K562 (cell line): Measurements from ENCODE around the gene KRTAP5-11.
"Not testable (repeated sequence)": the region's sequence is repeated elsewhere in the genome, so short reads cannot be mapped to it uniquely, and the experiment has no call there.

Experiments used
- CBX3 ChIP-seq, 2 experiments: IDR thresholded peaks; 1 replicate in 1 of 2; 2 replicates in 1 of 2; pipeline ENCODE4 v1.6.1; 2012; ENCODE audit warnings: inconsistent platforms in 2 of 2, low read length in 2 of 2, borderline replicate concordance in 1 of 2, control low read depth in 1 of 2
- POLR2AphosphoS5 ChIP-seq: IDR thresholded peaks from 2 replicates; pipeline ENCODE4 v1.6.1; 2011; ENCODE audit warnings: mild to moderate bottlenecking, low read depth, low read length, moderate library complexity; ENCODE audit not compliant: control insufficient read depth, insufficient read depth
- RBBP5 ChIP-seq: fragments of 200-600 bp; sonication (generic); IDR thresholded peaks from 2 replicates; pipeline ENCODE4 v1.6.1; 2012; ENCODE audit warnings: borderline replicate concordance, mild to moderate bottlenecking, low read length, control low read depth, inconsistent platforms; ENCODE audit not compliant: insufficient read depth, poor library complexity, severe bottlenecking
- SIRT6 ChIP-seq: IDR thresholded peaks from one replicate; pipeline ENCODE4 v1.6.1; 2012; ENCODE audit warnings: low read depth, mild to moderate bottlenecking, control low read depth, inconsistent platforms, low read length, moderate library complexity
- SMARCA5 ChIP-seq: fragments of 450-650 bp; IDR thresholded peaks from 2 replicates; pipeline ENCODE4 v1.6.1; 2016
- ZC3H11A ChIP-seq: IDR thresholded peaks from 2 replicates; pipeline ENCODE4 v1.6.1; 2012; ENCODE audit warnings: low read depth, low read length, improper control_type of control experiment
- ZNF184 ChIP-seq: sonication (generic); formaldehyde crosslinking; IDR thresholded peaks from 2 replicates; pipeline ENCODE4 v1.5.0; 2020; ENCODE audit warnings: missing genetic modification reagents
- TF ChIP-seq, protein P1 (sequence below): sonication (generic); formaldehyde crosslinking; IDR thresholded peaks from 2 replicates; pipeline ENCODE4 v1.8.0; 2022; ENCODE audit warnings: mild to moderate bottlenecking, low read depth, missing genetic modification reagents
- TF ChIP-seq, protein P2 (sequence below): conservative IDR thresholded peaks from 2 replicates; pipeline ENCODE4 v1.6.1; 2011; ENCODE audit warnings: low read depth, mild to moderate bottlenecking, low read length; ENCODE audit not compliant: control insufficient read depth
- TF ChIP-seq, protein P3 (sequence below): sonication (generic); formaldehyde crosslinking; IDR thresholded peaks from 2 replicates; pipeline ENCODE4 v1.8.1; 2023; ENCODE audit warnings: mild to moderate bottlenecking, missing genetic modification reagents
- TF ChIP-seq, protein P4 (sequence below): sonication (generic); formaldehyde crosslinking; IDR thresholded peaks from 2 replicates; pipeline ENCODE4 v1.8.1; 2022; ENCODE audit warnings: missing genetic modification reagents

DNA sequence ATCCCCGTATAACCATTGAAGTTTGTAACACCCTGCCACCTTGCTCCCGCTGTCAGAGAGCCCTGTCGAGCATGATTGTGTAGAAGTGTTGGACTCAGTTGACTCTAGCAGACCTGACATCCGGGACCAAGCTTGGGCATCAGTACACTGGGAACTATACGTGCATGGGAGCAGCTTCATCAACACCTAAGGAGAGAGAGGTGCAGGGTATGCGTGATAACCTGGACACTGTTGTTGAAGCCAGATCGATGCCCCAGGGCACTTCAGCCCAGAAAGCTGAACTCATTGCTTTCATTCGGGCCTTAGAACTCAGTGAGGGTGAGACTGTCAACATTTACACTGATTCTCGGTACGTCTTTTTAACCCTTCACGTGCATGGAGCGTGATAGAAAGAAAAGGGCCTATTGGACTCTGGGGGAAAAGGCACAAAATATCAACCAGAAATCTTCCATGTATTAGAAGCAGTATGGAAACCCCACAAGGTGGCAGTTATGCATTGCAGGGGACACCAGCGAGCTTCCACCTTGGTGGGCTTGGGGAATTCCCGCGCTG lies 31.8 kb upstream of the KRTAP5-11 start:
- TF ChIP-seq, protein P1, sequence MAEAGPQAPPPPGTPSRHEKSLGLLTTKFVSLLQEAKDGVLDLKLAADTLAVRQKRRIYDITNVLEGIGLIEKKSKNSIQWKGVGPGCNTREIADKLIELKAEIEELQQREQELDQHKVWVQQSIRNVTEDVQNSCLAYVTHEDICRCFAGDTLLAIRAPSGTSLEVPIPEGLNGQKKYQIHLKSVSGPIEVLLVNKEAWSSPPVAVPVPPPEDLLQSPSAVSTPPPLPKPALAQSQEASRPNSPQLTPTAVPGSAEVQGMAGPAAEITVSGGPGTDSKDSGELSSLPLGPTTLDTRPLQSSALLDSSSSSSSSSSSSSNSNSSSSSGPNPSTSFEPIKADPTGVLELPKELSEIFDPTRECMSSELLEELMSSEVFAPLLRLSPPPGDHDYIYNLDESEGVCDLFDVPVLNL (CRISPR knock-in tag), result not testable (repeated sequence)
- TF ChIP-seq, protein P2, sequence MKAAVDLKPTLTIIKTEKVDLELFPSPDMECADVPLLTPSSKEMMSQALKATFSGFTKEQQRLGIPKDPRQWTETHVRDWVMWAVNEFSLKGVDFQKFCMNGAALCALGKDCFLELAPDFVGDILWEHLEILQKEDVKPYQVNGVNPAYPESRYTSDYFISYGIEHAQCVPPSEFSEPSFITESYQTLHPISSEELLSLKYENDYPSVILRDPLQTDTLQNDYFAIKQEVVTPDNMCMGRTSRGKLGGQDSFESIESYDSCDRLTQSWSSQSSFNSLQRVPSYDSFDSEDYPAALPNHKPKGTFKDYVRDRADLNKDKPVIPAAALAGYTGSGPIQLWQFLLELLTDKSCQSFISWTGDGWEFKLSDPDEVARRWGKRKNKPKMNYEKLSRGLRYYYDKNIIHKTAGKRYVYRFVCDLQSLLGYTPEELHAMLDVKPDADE, result not testable (repeated sequence)
- TF ChIP-seq, protein P3, sequence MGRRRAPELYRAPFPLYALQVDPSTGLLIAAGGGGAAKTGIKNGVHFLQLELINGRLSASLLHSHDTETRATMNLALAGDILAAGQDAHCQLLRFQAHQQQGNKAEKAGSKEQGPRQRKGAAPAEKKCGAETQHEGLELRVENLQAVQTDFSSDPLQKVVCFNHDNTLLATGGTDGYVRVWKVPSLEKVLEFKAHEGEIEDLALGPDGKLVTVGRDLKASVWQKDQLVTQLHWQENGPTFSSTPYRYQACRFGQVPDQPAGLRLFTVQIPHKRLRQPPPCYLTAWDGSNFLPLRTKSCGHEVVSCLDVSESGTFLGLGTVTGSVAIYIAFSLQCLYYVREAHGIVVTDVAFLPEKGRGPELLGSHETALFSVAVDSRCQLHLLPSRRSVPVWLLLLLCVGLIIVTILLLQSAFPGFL (CRISPR knock-in tag), result not testable (repeated sequence)
- not testable (repeated sequence) for TF ChIP-seq RBBP5; SMARCA5; SIRT6; ZNF184 (CRISPR knock-in tag); CBX3 (IDR thresholded peaks at IDR 0.05; ENCODE audit: borderline replicate concordance in 1 of 2, low read length in 2 of 2); ZC3H11A; POLR2AphosphoS5
- TF ChIP-seq, protein P4, sequence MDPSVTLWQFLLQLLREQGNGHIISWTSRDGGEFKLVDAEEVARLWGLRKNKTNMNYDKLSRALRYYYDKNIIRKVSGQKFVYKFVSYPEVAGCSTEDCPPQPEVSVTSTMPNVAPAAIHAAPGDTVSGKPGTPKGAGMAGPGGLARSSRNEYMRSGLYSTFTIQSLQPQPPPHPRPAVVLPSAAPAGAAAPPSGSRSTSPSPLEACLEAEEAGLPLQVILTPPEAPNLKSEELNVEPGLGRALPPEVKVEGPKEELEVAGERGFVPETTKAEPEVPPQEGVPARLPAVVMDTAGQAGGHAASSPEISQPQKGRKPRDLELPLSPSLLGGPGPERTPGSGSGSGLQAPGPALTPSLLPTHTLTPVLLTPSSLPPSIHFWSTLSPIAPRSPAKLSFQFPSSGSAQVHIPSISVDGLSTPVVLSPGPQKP (CRISPR knock-in tag), result not testable (repeated sequence)
